WTC11 (cell line): ENCODE data around the gene CACNA2D3.

Source experiments
- CTCF ChIP-seq: fragments of 200-600 bp; IDR thresholded peaks from 2 replicates; pipeline ENCODE4 v1.8.0; 2022; ENCODE audit warnings: antibody characterized with exemption
- ETV6 ChIP-seq: sonication (generic); formaldehyde crosslinking; IDR thresholded peaks from 2 replicates; pipeline ENCODE4 v1.8.1; 2022; ENCODE audit warnings: mild to moderate bottlenecking, missing genetic modification reagents
- SOX15 ChIP-seq: fragments of 250-450 bp; sonication (Bioruptor Pico); IDR thresholded peaks from 2 replicates; pipeline ENCODE4 v1.9.0; 2021; ENCODE audit warnings: mild to moderate bottlenecking
- ZBTB43 ChIP-seq: sonication (generic); formaldehyde crosslinking; IDR thresholded peaks from 2 replicates; pipeline ENCODE4 v1.8.1; 2023; ENCODE audit warnings: mild to moderate bottlenecking, missing genetic modification reagents

DNA sequence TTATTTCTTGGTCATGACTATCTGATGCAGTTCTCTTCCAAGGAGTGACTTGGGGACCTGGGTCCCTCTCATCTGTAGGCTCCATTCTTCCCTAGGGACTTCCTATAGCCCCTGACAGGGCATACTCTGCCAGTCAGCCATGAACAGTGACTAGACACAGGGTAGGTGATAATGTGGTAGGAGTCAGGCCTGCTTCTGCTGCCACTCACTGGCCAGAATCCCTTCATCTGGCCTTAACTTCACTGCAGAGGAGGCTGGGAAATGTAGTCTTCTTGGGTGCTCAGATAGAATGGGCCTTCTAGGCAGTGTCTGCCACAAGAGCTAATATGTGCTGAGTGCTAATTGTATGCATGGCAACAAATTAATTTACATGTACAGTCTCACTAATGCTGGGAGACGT, 84.5 kb downstream of the CACNA2D3 start:
- TF ChIP-seq CTCF: no peak
- TF ChIP-seq ETV6 (CRISPR knock-in tag): no peak
- TF ChIP-seq SOX15 (CRISPR knock-in tag): no peak
- TF ChIP-seq ZBTB43 (CRISPR knock-in tag): no peak
